HCT116 (cell line): Measurements from ENCODE around the gene MAST4. TPM values are rescaled to one million over a fixed set of nuclear protein-coding genes. Genes with fewer than 3 reads are reported as not detected.

Experiments
- ATAC-seq: fragments of 200-7000 bp; cut with Tn5 transposase; 2 replicates; pipeline ENCODE4 v1.9.1; 2020; ENCODE audit warnings: mild to moderate bottlenecking, moderate library complexity
- BruUV-seq: library from RNA; stranded (reverse); fragments of 400-500 nt; replicated peaks from 2 replicates; lab custom pipeline; 2021; lab: Mats Ljungman, UMichigan
- CTCF ChIA-PET: fragments of 300-600 bp; sonication (Branson Sonifier 250); formaldehyde crosslinking; loops from one replicate; lab custom pipeline; 2021; ENCODE audit warnings: antibody characterized with exemption; lab: Charles Lee
- POLR2A ChIA-PET: fragments of 300-600, 350-600 bp; sonication (Branson Sonifier 250); formaldehyde crosslinking; loops from one replicate; lab custom pipeline; 2021; ENCODE audit warnings: antibody characterized with exemption; lab: Charles Lee
- RAD21 ChIA-PET, 2 experiments: fragments of 300-600 bp; sonication (Branson Sonifier 250); formaldehyde crosslinking; loops; one replicate each; lab custom pipeline; 2023; ENCODE audit warnings: low total read pairs in 2 of 2; ENCODE audit not compliant: uncharacterized antibody in 2 of 2, unreplicated experiment in 2 of 2, low non-redundant PET in 1 of 2; lab: Charles Lee
- DNase-seq: peaks from one replicate; pipeline ENCODE4 v3.0.0-alpha.2; 2010; ENCODE audit warnings: low read depth, low spot score
- H2AFZ ChIP-seq: fragments of 200-600 bp; shearing (Covaris generic), sonication (generic); 2 replicates; pipeline ENCODE4 v1.6.1; 2017; ENCODE audit warnings: low read depth, mixed run types, mixed read lengths, antibody characterized with exemption, low read length; ENCODE audit not compliant: poor library complexity, severe bottlenecking
- H3K27ac ChIP-seq: 2 replicates; pipeline ENCODE4 v1.5.1; 2012; ENCODE audit warnings: low read depth, low read length
- H3K27me3 ChIP-seq: fragments of 200-600 bp; sonication (generic); 2 replicates; pipeline ENCODE4 v1.6.1; 2016; ENCODE audit warnings: mixed run types, low read length, mixed read lengths; ENCODE audit not compliant: insufficient read depth
- H3K36me3 ChIP-seq, 2 experiments: fragments of 200-500 bp in 1 of 2; fragments of 200-600 bp in 1 of 2; sonication (Bioruptor generic) in 1 of 2; sonication (generic) in 1 of 2; 2 replicates each; pipeline versions ENCODE4 v1.5.1 to v1.6.1; 2014 to 2016; ENCODE audit warnings: low read length in 2 of 2, inconsistent platforms in 1 of 2, mixed read lengths in 1 of 2, mixed run types in 1 of 2; ENCODE audit not compliant: insufficient read depth in 2 of 2, control insufficient read depth in 1 of 2
- H3K4me1 ChIP-seq, 2 experiments: fragments of 200-600 bp in 1 of 2; sonication (generic) in 1 of 2; 2 replicates each; pipeline versions ENCODE4 v1.5.1 to v1.6.1; 2012 to 2017; ENCODE audit warnings: low read length in 2 of 2, inconsistent platforms in 1 of 2, mild to moderate bottlenecking in 1 of 2, mixed read lengths in 1 of 2, mixed run types in 1 of 2, moderate library complexity in 1 of 2; ENCODE audit not compliant: insufficient read depth in 2 of 2, control insufficient read depth in 1 of 2
- H3K4me2 ChIP-seq: fragments of 200-600 bp; sonication (generic); 2 replicates; pipeline ENCODE4 v1.6.1; 2017; ENCODE audit warnings: mixed run types, low read length, mixed read lengths
- H3K4me3 ChIP-seq, 2 experiments: fragments of 200-600 bp in 1 of 2; sonication (generic) in 1 of 2; replicated peaks in 1 of 2; 2 replicates each; pipeline ENCODE4 v1.5.1; 2011 to 2016; ENCODE audit warnings: low read length in 2 of 2, control low read depth in 1 of 2, low read depth in 1 of 2, mild to moderate bottlenecking in 1 of 2, mixed read lengths in 1 of 2, mixed run types in 1 of 2
- H3K79me2 ChIP-seq: fragments of 200-600 bp; sonication (generic); 2 replicates; pipeline ENCODE4 v1.6.1; 2017; ENCODE audit warnings: mild to moderate bottlenecking, mixed run types, low read length, moderate library complexity, mixed read lengths; ENCODE audit not compliant: insufficient read depth
- H3K9ac ChIP-seq: fragments of 200-600 bp; sonication (generic); 2 replicates; pipeline ENCODE4 v1.6.1; 2016; ENCODE audit warnings: low read length, mixed read lengths
- H3K9me2 ChIP-seq: fragments of 200-600 bp; sonication (generic), shearing (Covaris generic); 2 replicates; pipeline ENCODE4 v1.6.1; 2017; ENCODE audit warnings: mixed run types, mild to moderate bottlenecking, moderate library complexity; ENCODE audit not compliant: insufficient read depth
- H3K9me3 ChIP-seq, 2 experiments: fragments of 200-500 bp in 1 of 2; fragments of 200-600 bp in 1 of 2; sonication (Bioruptor generic) in 1 of 2; sonication (generic) in 1 of 2; 2 replicates each; pipeline ENCODE4 v1.6.1; 2014 to 2017; ENCODE audit warnings: low read length in 2 of 2, mixed read lengths in 2 of 2, inconsistent platforms in 1 of 2, low read depth in 1 of 2, mild to moderate bottlenecking in 1 of 2, mixed run types in 1 of 2, moderate library complexity in 1 of 2; ENCODE audit not compliant: control insufficient read depth in 1 of 2, insufficient read depth in 1 of 2
- H4K20me1 ChIP-seq: fragments of 200-600 bp; sonication (generic), shearing (Covaris generic); 2 replicates; pipeline ENCODE4 v1.6.1; 2017; ENCODE audit warnings: mixed run types, mild to moderate bottlenecking, moderate library complexity; ENCODE audit not compliant: insufficient read depth
- CBX3 ChIP-seq: IDR thresholded peaks from 2 replicates; pipeline ENCODE4 v1.6.1; 2012; ENCODE audit warnings: low read depth
- CEBPB ChIP-seq: IDR thresholded peaks from 2 replicates; pipeline ENCODE4 v1.6.1; 2012; ENCODE audit warnings: low read depth
- EGR1 ChIP-seq: IDR thresholded peaks from 2 replicates; pipeline ENCODE4 v1.6.1; 2012; ENCODE audit warnings: low read depth
- ELF1 ChIP-seq: IDR thresholded peaks from 2 replicates; pipeline ENCODE4 v1.6.1; 2012; ENCODE audit warnings: low read depth, borderline replicate concordance
- EZH2phosphoT487 ChIP-seq: fragments of 200-600 bp; IDR thresholded peaks from 2 replicates; pipeline ENCODE4 v1.6.1; 2018; ENCODE audit warnings: antibody characterized with exemption, borderline replicate concordance
- JUND ChIP-seq: IDR thresholded peaks from 2 replicates; pipeline ENCODE4 v1.6.1; 2012
- POLR2AphosphoS5 ChIP-seq: IDR thresholded peaks from 2 replicates; pipeline ENCODE4 v1.6.1; 2011; ENCODE audit warnings: mild to moderate bottlenecking, low read depth, low read length, moderate library complexity
- SP1 ChIP-seq: IDR thresholded peaks from 2 replicates; pipeline ENCODE4 v1.6.1; 2012; ENCODE audit warnings: low read depth
- intact Hi-C: fragments of 100-400 bp; cut with micrococcal nuclease; formaldehyde crosslinking; loops from 2 replicates; pipeline ENCODE4 v1.10.0; 2022
- total RNA-seq: library from RNA; stranded (reverse); gene quantifications from one replicate; pipeline ENCODE4 v1.2.1, GENCODE V29; 2021; ENCODE audit not compliant: unreplicated experiment
- TF ChIP-seq, protein P1 (sequence below): IDR thresholded peaks from 2 replicates; pipeline ENCODE4 v1.6.1; 2011; ENCODE audit warnings: mild to moderate bottlenecking, low read length, moderate library complexity; ENCODE audit not compliant: insufficient replicate concordance; ENCODE audit errors: extremely low read depth

MAST4 gene
- total RNA-seq, 1 experiment from 2014 or later, result 1.1 TPM

DNA sequence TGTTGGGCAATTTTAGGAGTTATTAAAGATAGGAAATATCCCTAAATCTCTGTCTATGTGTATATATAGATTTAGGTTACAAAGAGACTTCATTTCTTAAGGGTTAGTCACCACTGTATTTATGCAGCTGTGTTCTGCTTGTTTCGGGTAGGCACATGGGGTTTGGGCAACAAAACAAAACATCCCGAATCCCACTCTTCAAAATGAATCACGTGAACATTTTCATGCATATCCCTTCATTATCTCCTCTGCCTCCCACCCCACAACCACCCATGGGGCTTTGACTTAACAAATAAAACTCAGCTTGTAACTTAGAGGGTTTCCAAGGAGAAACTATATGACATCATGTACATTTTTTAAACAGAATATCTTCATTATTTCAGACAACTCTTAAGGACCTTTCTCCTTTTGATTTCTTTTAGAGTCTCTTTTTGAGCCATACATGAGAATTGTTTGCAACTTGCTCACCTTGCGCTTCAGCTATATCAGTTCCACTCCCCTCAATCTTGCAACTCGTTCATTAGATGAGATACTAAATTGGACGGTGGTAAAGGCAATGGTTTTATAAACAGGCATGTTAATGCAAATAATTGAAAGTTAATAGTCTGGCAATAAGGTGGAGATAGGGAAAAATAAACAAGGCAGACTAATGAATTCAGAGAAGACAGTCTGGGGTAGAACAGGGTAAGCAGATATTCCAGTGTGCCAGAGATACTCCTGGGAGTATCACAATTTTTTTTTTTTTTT is 463.7 kb downstream of the MAST4 start:
- H3K9me2 ChIP-seq, result no peaks in the 10 kb centered on the region
- no peaks in the 10 kb centered on the region for H3K79me2 ChIP-seq
- ATAC-seq (no peak), DNase-seq (no peak)
- ChIA-PET POLR2A (no interaction called here), RAD21 (no interaction called here), CTCF (no interaction called here)
- no peak overlapping the region for H3K4me3 ChIP-seq
- TF ChIP-seq ELF1 (no peak), EGR1 (no peak), CEBPB (no peak), CBX3 (no peak), JUND (no peak), EZH2phosphoT487 (no peak), POLR2AphosphoS5 (no peak), SP1 (no peak)
- TF ChIP-seq, protein P1, sequence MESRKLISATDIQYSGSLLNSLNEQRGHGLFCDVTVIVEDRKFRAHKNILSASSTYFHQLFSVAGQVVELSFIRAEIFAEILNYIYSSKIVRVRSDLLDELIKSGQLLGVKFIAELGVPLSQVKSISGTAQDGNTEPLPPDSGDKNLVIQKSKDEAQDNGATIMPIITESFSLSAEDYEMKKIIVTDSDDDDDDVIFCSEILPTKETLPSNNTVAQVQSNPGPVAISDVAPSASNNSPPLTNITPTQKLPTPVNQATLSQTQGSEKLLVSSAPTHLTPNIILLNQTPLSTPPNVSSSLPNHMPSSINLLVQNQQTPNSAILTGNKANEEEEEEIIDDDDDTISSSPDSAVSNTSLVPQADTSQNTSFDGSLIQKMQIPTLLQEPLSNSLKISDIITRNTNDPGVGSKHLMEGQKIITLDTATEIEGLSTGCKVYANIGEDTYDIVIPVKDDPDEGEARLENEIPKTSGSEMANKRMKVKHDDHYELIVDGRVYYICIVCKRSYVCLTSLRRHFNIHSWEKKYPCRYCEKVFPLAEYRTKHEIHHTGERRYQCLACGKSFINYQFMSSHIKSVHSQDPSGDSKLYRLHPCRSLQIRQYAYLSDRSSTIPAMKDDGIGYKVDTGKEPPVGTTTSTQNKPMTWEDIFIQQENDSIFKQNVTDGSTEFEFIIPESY, result no peak
- BruUV-seq, result no TSS peak
- intact Hi-C loops, result no loop called here
- no peaks in the 10 kb centered on the region for H4K20me1 ChIP-seq
- H2AFZ ChIP-seq, result no peak overlapping the region
- no peak overlapping the region for H3K27ac ChIP-seq
- H3K27me3 ChIP-seq, result peaks cover 49% of the 10 kb centered on the region
- no peak overlapping the region for H3K9ac ChIP-seq
- H3K4me1 ChIP-seq, result no peaks in the 10 kb centered on the region
- no peaks in the 10 kb centered on the region for H3K9me3 ChIP-seq
- H3K36me3 ChIP-seq, result no peaks in the 10 kb centered on the region
- no peak overlapping the region for H3K4me2 ChIP-seq
